Right lobe of liver (tissue), 6 donors: ENCODE results near the gene OBSL1. TPM values are rescaled to one million over a fixed set of nuclear protein-coding genes. Genes with fewer than 3 reads are reported as not detected.

ENCODE experiments used
- ATAC-seq, 4 donors: fragments of 200-7000 bp; cut with Tn5 transposase; one replicate each; pipeline ENCODE4 v1.9.1; 2020; ENCODE audit warnings: mild to moderate bottlenecking in 4 of 4, moderate library complexity in 4 of 4
- DNase-seq, 3 donors: peaks; one replicate each; pipeline ENCODE4 v3.0.0-alpha.2; 2020
- H3K27ac ChIP-seq, 3 donors: fragments of 200-600 bp; one replicate each; pipeline ENCODE4 v1.8.0; 2022
- H3K27me3 ChIP-seq, 2 donors: fragments of 200-600 bp; one replicate each; pipeline ENCODE4 v1.8.0; 2022
- H3K36me3 ChIP-seq, 4 donors: fragments of 200-600 bp; sonication (generic) in 1 of 4; one replicate each; pipeline versions ENCODE4 v1.5.1 to v1.8.0; 2017 to 2022; ENCODE audit warnings: control low read depth in 1 of 4
- H3K4me1 ChIP-seq, 4 donors: fragments of 200-600 bp; sonication (generic) in 1 of 4; one replicate each; pipeline versions ENCODE4 v1.5.1 to v1.8.0; 2017 to 2022; ENCODE audit warnings: control low read depth in 1 of 4
- H3K4me3 ChIP-seq, 3 donors: fragments of 200-600 bp; one replicate each; pipeline ENCODE4 v1.8.0; 2022
- H3K9me3 ChIP-seq, 4 donors: fragments of 200-600 bp; sonication (generic) in 1 of 4; one replicate each; pipeline versions ENCODE4 v1.5.1 to v1.8.0; 2017 to 2022; ENCODE audit warnings: control low read depth in 1 of 4
- POLR2A ChIP-seq: fragments of 450-650 bp; IDR thresholded peaks from one replicate; pipeline ENCODE4 v1.6.1; 2017; ENCODE audit warnings: antibody characterized with exemption, mild to moderate bottlenecking
- WGBS: methylation state at CpG from one replicate; pipeline ENCODE4 v1.1.6; 2018; ENCODE audit warnings: low coverage, low lambda C conversion rate; ENCODE audit not compliant: insufficient coverage; ENCODE audit errors: missing lambda C conversion rate; 5-methylcytosine and 5-hydroxymethylcytosine counted together
- intact Hi-C, 2 donors: fragments of 100-400 bp; cut with DNase I; formaldehyde crosslinking; loops; one replicate each; pipeline versions ENCODE4 v1.11.2 to v1.14.1; 2022
- total RNA-seq, 6 experiments: library from RNA; depleted of rRNA in 2 of 6; stranded (reverse); fragments of >200 nt in 2 of 6; fragmentation: NEBNext Ultra II Directional in 3 of 6; extraction: Animal tissue kit (Norgen Biotek cat#: 25700) in 3 of 6; gene quantifications; one replicate each; pipeline versions ENCODE4 v1.1.0 to v1.2.4, GENCODE V29; 2016 to 2023
- TF ChIP-seq, protein P1 (sequence below), 4 donors: fragments of 200-600 bp in 3 of 4; fragments of 450-650 bp in 1 of 4; IDR thresholded peaks; one replicate each; pipeline versions ENCODE4 v1.5.1 to v1.8.0; 2016 to 2022; ENCODE audit warnings: antibody characterized with exemption in 4 of 4, mild to moderate bottlenecking in 2 of 4
- donor health status: DM: no; HTN: yes; CAD: no.
- donor health status: DM: no; HTN: no; CAD: no.
- donor health status: DM: no; HTN: no; CAD: no.
- donor health status: DM: no; HTN: yes; CAD: no.
- donor health status: DM: no; HTN: yes; CAD: no.

OBSL1 gene
- total RNA-seq, 6 experiments from 2014 or later, result 27.0 to 42.5 (median 39.4) TPM

DNA sequence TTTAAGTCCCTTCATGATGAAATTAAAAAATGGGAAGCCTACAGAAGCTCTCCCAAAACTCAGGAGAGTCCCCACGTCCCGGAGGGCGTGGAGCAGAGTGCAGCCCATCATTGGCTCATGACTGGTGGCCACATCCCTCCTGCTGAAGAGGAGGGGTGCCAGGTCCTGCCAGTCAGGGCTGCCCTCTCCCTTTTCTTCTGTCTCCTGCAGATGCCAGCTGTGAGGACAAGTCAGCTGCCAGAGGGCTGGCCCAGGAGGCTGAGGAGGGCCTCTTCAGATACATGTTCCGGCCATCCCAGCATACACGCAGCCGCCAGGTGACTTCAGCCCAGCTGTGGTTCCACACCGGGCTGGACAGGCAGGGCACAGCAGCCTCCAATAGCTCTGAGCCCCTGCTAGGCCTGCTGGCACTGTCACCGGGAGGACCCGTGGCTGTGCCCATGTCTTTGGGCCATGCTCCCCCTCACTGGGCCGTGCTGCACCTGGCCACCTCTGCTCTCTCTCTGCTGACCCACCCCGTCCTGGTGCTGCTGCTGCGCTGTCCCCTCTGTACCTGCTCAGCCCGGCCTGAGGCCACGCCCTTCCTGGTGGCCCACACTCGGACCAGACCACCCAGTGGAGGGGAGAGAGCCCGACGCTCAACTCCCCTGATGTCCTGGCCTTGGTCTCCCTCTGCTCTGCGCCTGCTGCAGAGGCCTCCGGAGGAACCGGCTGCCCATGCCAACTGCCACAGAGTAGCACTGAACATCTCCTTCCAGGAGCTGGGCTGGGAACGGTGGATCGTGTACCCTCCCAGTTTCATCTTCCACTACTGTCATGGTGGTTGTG is 3.4 kb upstream of the OBSL1 start:
- WGBS, result 72% methylated on average over 4 of the region's 22 CpGs
- H3K4me3 ChIP-seq, result no peak overlapping the region
- ATAC-seq (no peak), DNase-seq (no peak)
- H3K27me3 ChIP-seq, result no peaks in the 10 kb centered on the region
- no peaks in the 10 kb centered on the region for H3K9me3 ChIP-seq
- intact Hi-C loops, result no loop called here
- H3K27ac ChIP-seq, result no peak overlapping the region
- no peaks in the 10 kb centered on the region for H3K36me3 ChIP-seq
- peaks cover 0 to 5% (median 1%) of the 10 kb centered on the region in 4 donors for H3K4me1 ChIP-seq
- TF ChIP-seq POLR2A, result no peak

DNA sequence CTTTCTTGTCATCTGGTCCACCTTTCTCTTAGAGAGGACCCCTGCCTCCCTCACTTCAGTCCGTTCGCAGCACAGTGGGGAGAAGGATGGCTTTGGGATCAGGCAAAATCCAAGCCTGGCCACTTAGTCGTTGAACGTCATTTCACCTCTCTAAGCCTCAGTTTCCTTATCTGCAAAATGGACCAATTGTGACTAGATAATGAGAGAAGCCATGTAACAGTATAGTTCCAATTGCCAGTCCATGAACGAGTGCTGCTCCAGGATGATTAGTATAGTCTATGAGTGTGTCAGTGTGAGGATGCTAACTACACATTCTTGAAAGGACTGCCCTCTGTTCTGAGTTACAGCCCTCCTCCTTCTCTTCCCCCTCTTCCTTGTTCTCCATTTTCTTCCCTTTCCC is 1.8 kb upstream of the OBSL1 start:
- DNase-seq, result no peak
- no peaks in the 10 kb centered on the region for H3K27me3 ChIP-seq

DNA sequence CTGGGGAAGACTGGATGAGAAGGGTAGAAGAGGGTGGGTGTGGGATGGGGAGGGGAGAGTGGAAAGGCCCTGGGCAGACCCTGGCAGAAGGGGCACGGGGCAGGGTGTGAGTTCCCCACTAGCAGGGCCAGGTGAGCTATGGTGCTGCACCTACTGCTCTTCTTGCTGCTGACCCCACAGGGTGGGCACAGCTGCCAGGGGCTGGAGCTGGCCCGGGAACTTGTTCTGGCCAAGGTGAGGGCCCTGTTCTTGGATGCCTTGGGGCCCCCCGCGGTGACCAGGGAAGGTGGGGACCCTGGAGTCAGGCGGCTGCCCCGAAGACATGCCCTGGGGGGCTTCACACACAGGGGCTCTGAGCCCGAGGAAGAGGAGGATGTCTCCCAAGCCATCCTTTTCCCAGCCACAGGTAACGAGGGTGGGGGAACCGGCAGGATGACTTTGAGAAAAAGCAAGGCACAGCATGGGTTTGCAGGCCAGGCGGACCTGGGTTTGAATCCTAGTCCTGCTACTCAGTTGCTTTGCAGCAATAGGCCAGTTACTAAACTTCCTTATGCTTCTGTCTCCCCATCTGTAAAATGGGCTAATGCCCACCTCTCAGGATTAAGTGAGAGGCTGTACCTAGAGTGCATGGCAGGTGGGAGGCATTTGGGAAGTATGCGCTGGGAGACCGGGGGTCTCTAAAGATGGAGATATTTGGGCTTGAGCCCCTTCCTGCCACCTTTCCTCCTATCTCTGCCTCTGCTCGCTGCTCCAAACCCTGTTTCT is 1.1 kb upstream of the OBSL1 start, which contains the start of gene INHA:
Gene INHA, plus strand, starts transcription at position 74 of the 765 bp plus-strand sequence. Its CDS starts 65 bp downstream, at position 139.
- DNase-seq, result no peak
- Histone ChIP-seq H3K9me3 (no peaks in the 10 kb centered on the region), H3K27ac (peak within 1 kb of the TSS; percentile 51 to 57 (median 52)), H3K4me1 (peaks cover 0 to 5% (median 1%) of the 10 kb centered on the region in 4 donors), H3K4me3 (peak within 1 kb of the TSS; percentile 60 to 76 (median 60)), H3K27me3 (no peaks in the 10 kb centered on the region), H3K36me3 (no peaks in the 10 kb centered on the region)
- intact Hi-C loops, result no loop called here
- WGBS, result 86% methylated on average over 10 of the region's 13 CpGs
- TF ChIP-seq, protein P1, sequence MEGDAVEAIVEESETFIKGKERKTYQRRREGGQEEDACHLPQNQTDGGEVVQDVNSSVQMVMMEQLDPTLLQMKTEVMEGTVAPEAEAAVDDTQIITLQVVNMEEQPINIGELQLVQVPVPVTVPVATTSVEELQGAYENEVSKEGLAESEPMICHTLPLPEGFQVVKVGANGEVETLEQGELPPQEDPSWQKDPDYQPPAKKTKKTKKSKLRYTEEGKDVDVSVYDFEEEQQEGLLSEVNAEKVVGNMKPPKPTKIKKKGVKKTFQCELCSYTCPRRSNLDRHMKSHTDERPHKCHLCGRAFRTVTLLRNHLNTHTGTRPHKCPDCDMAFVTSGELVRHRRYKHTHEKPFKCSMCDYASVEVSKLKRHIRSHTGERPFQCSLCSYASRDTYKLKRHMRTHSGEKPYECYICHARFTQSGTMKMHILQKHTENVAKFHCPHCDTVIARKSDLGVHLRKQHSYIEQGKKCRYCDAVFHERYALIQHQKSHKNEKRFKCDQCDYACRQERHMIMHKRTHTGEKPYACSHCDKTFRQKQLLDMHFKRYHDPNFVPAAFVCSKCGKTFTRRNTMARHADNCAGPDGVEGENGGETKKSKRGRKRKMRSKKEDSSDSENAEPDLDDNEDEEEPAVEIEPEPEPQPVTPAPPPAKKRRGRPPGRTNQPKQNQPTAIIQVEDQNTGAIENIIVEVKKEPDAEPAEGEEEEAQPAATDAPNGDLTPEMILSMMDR (IDR thresholded peaks at IDR 0.05), result no peak
- no peak for TF ChIP-seq POLR2A
- ATAC-seq, result no peak

More for the DNA sequence above, 1.8 kb upstream of the OBSL1 start:
- TF ChIP-seq, protein P1 (IDR thresholded peaks at IDR 0.05), result no peak
- no peak for TF ChIP-seq POLR2A
- intact Hi-C loops, result no loop called here
- no peak overlapping the region for H3K4me3 ChIP-seq
- ATAC-seq, result no peak
- no peaks in the 10 kb centered on the region for H3K36me3 ChIP-seq
- H3K27ac ChIP-seq, result no peak overlapping the region
- no peaks in the 10 kb centered on the region for H3K9me3 ChIP-seq
- H3K4me1 ChIP-seq, result peaks cover 0 to 5% (median 1%) of the 10 kb centered on the region in 4 donors
- 66% methylated on average over 5 of the region's 5 CpGs for WGBS

DNA sequence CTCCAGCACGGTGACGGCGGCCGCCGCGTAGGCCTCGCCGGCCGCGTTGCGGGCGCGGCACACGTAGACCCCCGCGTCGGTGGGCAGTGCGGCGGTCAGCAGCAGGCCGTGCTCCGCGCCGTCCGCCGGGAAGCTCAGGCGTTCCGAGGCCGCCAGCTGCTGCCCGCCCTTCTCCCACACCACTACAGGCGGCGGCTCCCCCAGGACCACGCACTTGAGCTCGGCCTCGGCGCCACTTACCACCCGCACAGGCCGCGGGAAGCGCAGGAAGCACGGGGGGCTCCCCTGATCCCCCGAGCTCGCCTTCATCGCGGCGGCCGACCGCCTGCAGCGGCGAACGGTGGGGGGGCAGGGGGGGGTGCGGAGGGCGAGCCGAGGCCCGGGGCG is 422 bp downstream of the OBSL1 start:
- H3K4me1 ChIP-seq, result peaks cover 0 to 5% (median 1%) of the 10 kb centered on the region in 4 donors
- DNase-seq (no peak), ATAC-seq (peak; percentile 2 to 48 (median 29))
- intact Hi-C loops, result no loop called here
- no peaks in the 10 kb centered on the region for H3K36me3 ChIP-seq
- peak overlapping the region; percentile 51 to 57 (median 52) for H3K27ac ChIP-seq
- peak overlapping the region; percentile 60 to 76 (median 60) for H3K4me3 ChIP-seq
- no CpG with 5 or more reads among the region's 55 CpGs for WGBS
- no peaks in the 10 kb centered on the region for H3K27me3 ChIP-seq
- no peaks in the 10 kb centered on the region for H3K9me3 ChIP-seq
- TF ChIP-seq POLR2A, result no peak
- TF ChIP-seq, protein P1 (IDR thresholded peaks at IDR 0.05), result no peak
